ENCODE measurements around the gene MCC.

Gene MCC

GRCh38 chr5:113017881-113018635 lies 470.2 kb downstream of the MCC start:
- peaks cover 61% of the 10 kb centered on the region for H3K36me3 ChIP-seq
- no peaks in the 10 kb centered on the region for H3K27me3 ChIP-seq (ENCODE audit: insufficient read depth, low read depth, severe bottlenecking)
- DNase-seq, result no peak
- no peaks in the 10 kb centered on the region for H3K9me3 ChIP-seq (ENCODE audit: severe bottlenecking)
- H3K27ac ChIP-seq, result no peak overlapping the region
- H3K4me3 ChIP-seq (ENCODE audit: low read depth, low read length), result no peak overlapping the region
- TF ChIP-seq CTCF (IDR thresholded peaks at IDR 0.05; ENCODE audit: low read depth, low read length), result no peak

GRCh38 chr5:113005454-113005853 lies 482.8 kb downstream of the MCC start:
- Histone ChIP-seq H3K36me3 (peaks cover 82% of the 10 kb centered on the region), H3K9me3 (ENCODE audit: severe bottlenecking) (no peaks in the 10 kb centered on the region), H3K27ac (no peak overlapping the region), H3K27me3 (ENCODE audit: insufficient read depth, low read depth, severe bottlenecking) (no peaks in the 10 kb centered on the region), H3K4me3 (ENCODE audit: low read depth, low read length) (no peak overlapping the region)
- no peak for DNase-seq
- TF ChIP-seq CTCF (IDR thresholded peaks at IDR 0.05; ENCODE audit: low read depth, low read length), result no peak

DNA sequence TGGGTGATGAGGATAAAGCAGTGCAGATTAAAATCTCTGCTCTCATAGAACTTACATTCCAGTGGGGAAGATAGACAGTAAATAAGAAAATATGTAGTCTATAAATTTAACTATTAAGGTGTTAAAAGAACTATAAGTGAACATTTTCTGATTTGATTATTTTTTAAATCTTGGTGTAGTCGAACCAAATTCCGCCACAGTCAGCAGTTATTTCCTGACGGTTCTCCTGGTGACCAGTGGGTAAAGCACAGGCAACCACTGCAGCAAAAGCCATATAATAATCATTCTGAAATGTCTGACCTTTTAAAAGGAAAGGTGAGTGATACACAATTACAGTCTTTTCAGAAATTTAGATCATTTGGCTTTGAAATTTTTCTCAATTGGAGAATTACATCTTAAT lies 484.5 kb downstream of the MCC start:
- Histone ChIP-seq H3K27me3 (ENCODE audit: insufficient read depth, low read depth, severe bottlenecking) (no peaks in the 10 kb centered on the region), H3K36me3 (peaks cover 78% of the 10 kb centered on the region)

DNA sequence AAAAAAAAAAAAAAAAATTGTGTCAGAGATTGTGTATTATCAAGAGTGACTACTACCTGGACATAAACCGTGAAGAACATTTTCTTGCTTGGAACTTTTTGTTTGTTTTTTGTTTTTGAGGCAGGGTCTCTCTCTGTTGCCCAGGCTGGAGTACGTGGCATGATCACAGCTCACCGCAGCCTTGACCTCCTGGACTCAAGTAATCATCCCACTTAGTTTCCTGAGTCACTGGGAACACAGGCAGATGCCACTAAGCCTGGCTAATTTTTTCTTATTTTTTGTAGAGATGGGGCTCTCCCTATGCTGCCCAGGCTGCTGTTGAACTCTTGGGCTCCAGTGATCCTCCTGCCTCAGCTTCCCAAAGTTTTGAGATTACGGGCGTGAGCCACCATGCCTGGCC lies 485.8 kb downstream of the MCC start:
- no peak for DNase-seq
- H3K36me3 ChIP-seq, result peaks cover 80% of the 10 kb centered on the region
- TF ChIP-seq CTCF (IDR thresholded peaks at IDR 0.05; ENCODE audit: low read depth, low read length), result no peak
- no peaks in the 10 kb centered on the region for H3K9me3 ChIP-seq (ENCODE audit: severe bottlenecking)
- H3K27me3 ChIP-seq (ENCODE audit: insufficient read depth, low read depth, severe bottlenecking), result no peaks in the 10 kb centered on the region
- no peak overlapping the region for H3K4me3 ChIP-seq (ENCODE audit: low read depth, low read length)
- H3K27ac ChIP-seq, result no peak overlapping the region

More for the DNA sequence above, 484.5 kb downstream of the MCC start:
- H3K9me3 ChIP-seq (ENCODE audit: severe bottlenecking), result no peaks in the 10 kb centered on the region
- H3K27ac ChIP-seq, result no peak overlapping the region
- no peak for TF ChIP-seq CTCF (IDR thresholded peaks at IDR 0.05; ENCODE audit: low read depth, low read length)
- no peak for DNase-seq
- H3K4me3 ChIP-seq (ENCODE audit: low read depth, low read length), result no peak overlapping the region

DNA sequence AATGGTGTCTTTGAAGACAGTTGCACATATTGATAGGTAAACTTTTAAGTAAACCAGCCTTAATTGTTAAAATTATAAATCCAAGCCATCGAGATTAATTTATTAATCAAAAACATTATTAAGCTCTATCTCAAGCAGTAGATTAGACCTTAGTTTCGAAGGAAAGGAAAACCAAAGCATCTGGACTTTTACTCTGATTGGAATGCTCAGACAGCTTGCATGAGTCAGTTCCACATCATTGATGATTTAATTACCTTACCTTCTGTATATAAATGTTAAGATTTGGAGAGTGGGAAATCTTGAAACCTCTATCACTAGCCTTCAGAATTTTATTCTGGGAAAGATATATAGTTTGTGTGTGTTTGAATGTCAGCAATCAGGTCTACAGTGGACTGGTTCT lies 487.8 kb downstream of the MCC start:
- Histone ChIP-seq H3K27ac (no peak overlapping the region), H3K27me3 (ENCODE audit: insufficient read depth, low read depth, severe bottlenecking) (no peaks in the 10 kb centered on the region), H3K36me3 (peaks cover 77% of the 10 kb centered on the region), H3K9me3 (ENCODE audit: severe bottlenecking) (no peaks in the 10 kb centered on the region), H3K4me3 (ENCODE audit: low read depth, low read length) (no peak overlapping the region)
- TF ChIP-seq CTCF (IDR thresholded peaks at IDR 0.05; ENCODE audit: low read depth, low read length), result no peak
- no peak for DNase-seq

- H3K36me3 ChIP-seq, result peaks cover 64% of the 10 kb centered on the region
- no peaks in the 10 kb centered on the region for H3K9me3 ChIP-seq (ENCODE audit: severe bottlenecking)
- no peak overlapping the region for H3K4me3 ChIP-seq (ENCODE audit: low read depth, low read length)
- no peak for TF ChIP-seq CTCF (IDR thresholded peaks at IDR 0.05; ENCODE audit: low read depth, low read length)
- no peak for DNase-seq
- H3K27ac ChIP-seq, result no peak overlapping the region
- no peaks in the 10 kb centered on the region for H3K27me3 ChIP-seq (ENCODE audit: insufficient read depth, low read depth, severe bottlenecking)
These were observed 490.0 kb downstream of the MCC start for GRCh38 chr5:112998296-112998695.
